SK-N-MC (cell line): Measurements from ENCODE around the gene HSPA1B.

Experiments used
- DNase-seq: peaks from one replicate; pipeline ENCODE4 v3.0.0-alpha.2; 2011; ENCODE audit warnings: low read depth, low spot score
- H3K27ac ChIP-seq: fragments of 200-600 bp; sonication (generic); 2 replicates; pipeline ENCODE4 v1.5.1; 2016; ENCODE audit warnings: mixed run types
- H3K36me3 ChIP-seq: fragments of 200-600 bp; sonication (generic); 2 replicates; pipeline ENCODE4 v1.6.1; 2017; ENCODE audit warnings: antibody characterized with exemption, low read length, mixed read lengths; ENCODE audit not compliant: insufficient read depth
- H3K4me3 ChIP-seq: fragments of 200-600 bp; sonication (generic); 2 replicates; pipeline ENCODE4 v1.5.1; 2016
- H3K9ac ChIP-seq: fragments of 200-600 bp; sonication (generic); 2 replicates; pipeline ENCODE4 v1.8.0; 2017; ENCODE audit warnings: mixed run types, mixed read lengths; ENCODE audit not compliant: insufficient read length
- H3K9me3 ChIP-seq: fragments of 200-600 bp; sonication (generic); 2 replicates; pipeline ENCODE4 v1.6.1; 2017; ENCODE audit warnings: low read depth, mild to moderate bottlenecking, antibody characterized with exemption, low read length, moderate library complexity, mixed read lengths
- EZH2 ChIP-seq: fragments of 200-600 bp; sonication (generic); IDR thresholded peaks from one replicate; pipeline ENCODE4 v1.6.1; 2017; ENCODE audit warnings: antibody characterized with exemption
- FOXP2 ChIP-seq: optimal IDR thresholded peaks from 2 replicates; pipeline ENCODE3; 2011; ENCODE audit warnings: mild to moderate bottlenecking, moderate library complexity; ENCODE audit not compliant: insufficient read depth; ENCODE audit errors: extremely low read length, control extremely low read depth
- POLR2AphosphoS5 ChIP-seq: IDR thresholded peaks from 2 replicates; pipeline ENCODE4 v1.6.1; 2012; ENCODE audit warnings: mild to moderate bottlenecking, low read depth, low read length, borderline replicate concordance

The HSPA1B gene

GRCh38 chr6:31827286-31828079, at the start of gene HSPA1B:
TSS of gene HSPA1B (plus strand) at chr6:31827738. CDS start at chr6:31827951, 213 bp downstream.
- peak; percentile 96 for DNase-seq
- H3K4me3 ChIP-seq = peak within 1 kb of the TSS; percentile 88
- peak within 1 kb of the TSS; percentile 98 for H3K27ac ChIP-seq
- TF ChIP-seq EZH2 = no peak
- TF ChIP-seq POLR2AphosphoS5 = peak; percentile 100
- TF ChIP-seq FOXP2 = peak; percentile 22
- H3K9me3 ChIP-seq = no peaks in the 10 kb centered on the region
- H3K9ac ChIP-seq = peak within 1 kb of the TSS; percentile 87
- H3K36me3 ChIP-seq = no peaks in the 10 kb centered on the region

- no peak for TF ChIP-seq EZH2
- no peak for TF ChIP-seq POLR2AphosphoS5
- TF ChIP-seq FOXP2 = no peak
- Histone ChIP-seq H3K4me3 (no peak overlapping the region), H3K36me3 (peaks cover 55% of the 10 kb centered on the region), H3K27ac (peak overlapping the region; percentile 46; the same call in 1 of the 2 replicates), H3K9ac (no peak overlapping the region), H3K9me3 (no peaks in the 10 kb centered on the region)
- DNase-seq = no peak
Observed at GRCh38 chr6:31778193-31778592, 49.3 kb upstream of the HSPA1B start.

DNA sequence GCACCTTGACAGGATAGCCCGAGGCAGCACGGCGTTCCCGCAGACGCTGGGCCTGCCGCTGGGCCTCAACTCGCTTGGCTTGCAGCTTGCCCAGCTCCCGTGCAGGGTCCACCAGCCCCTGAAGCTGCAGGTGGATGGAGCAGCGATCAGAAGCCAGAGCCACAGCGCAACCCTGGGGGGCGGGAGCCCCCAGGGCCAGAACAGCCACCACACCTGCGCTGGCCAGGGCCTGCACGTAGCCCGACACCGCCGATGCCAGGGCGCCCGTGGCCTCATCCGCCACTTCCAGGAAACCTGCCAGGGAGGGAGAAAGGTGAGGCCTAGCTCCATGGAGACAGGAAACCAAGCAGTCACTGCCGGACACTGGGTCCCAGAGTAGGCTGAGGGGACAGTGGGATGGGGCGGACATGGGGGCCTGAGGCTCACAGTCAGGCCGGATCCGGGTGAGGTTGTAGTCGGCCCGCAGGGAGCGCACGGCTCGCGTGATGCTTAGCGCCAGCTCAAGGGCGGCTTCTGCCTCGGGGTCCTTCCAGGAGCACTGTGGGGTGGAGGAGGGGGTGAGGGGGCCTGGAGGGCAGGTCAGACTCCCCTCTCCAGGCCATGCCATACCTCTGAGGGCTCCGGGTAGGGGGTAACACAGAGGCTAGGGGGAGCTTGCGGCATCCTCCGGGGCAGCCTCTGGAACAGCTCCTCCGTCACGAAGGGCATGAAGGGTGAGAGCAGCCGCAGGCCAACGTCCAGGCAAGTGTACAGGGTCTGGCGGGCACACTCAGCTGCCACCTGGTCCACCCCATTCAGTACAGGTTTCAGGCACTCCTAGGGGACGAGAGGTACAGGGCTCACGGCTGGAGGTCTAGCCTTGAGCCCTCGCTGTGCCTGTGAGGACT, 48.3 kb upstream of the HSPA1B start:
- no peaks in the 10 kb centered on the region for H3K9me3 ChIP-seq
- no peak for DNase-seq
- H3K36me3 ChIP-seq = peaks cover 64% of the 10 kb centered on the region
- no peak overlapping the region for H3K9ac ChIP-seq
- no peak for TF ChIP-seq FOXP2
- TF ChIP-seq POLR2AphosphoS5 = no peak
- H3K4me3 ChIP-seq = no peak overlapping the region
- no peak overlapping the region for H3K27ac ChIP-seq

- H3K36me3 ChIP-seq = peaks cover 70% of the 10 kb centered on the region
- TF ChIP-seq POLR2AphosphoS5 (no peak), FOXP2 (no peak), EZH2 (no peak)
Observed at GRCh38 chr6:31779908-31780307, 47.6 kb upstream of the HSPA1B start.

DNA sequence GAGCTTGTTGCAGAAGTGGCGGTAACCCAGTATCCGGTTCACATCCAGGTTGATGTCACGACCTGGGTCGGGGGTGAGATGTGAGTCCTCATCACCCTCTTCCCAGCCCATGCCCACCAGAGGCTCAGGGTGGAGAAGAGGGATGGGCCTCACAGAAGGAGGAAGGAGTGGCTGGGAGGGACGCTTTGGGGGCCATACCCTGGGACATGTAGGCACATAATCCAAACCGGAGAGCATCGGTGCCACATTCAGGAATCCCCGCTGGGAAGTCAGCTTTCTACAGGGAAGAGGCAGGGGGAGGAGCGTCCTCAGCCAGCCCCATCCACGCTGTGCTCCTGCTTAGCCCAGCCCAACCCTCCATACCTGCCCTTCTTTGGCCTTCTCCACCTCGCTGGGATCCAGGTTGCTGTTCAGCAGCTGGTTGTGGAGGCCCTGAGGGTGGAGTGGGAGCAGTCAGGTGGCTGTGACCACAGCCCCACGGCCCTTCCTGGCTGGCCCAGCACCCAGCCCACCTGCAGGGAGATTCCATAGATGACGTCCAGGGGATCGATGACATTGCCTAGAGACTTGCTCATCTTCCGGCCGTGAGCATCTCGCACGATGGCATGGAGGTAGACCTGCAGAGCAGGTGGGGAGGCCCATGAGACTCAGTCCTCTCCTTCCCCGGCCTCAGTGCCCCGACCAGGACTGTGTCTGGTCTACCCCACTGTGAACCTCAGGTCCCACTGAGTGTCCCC, 46.9 kb upstream of the HSPA1B start:
- DNase-seq = no peak
- H3K9ac ChIP-seq = no peak overlapping the region
- no peaks in the 10 kb centered on the region for H3K9me3 ChIP-seq
- no peak overlapping the region for H3K27ac ChIP-seq
- no peak overlapping the region for H3K4me3 ChIP-seq
- TF ChIP-seq EZH2 (no peak), FOXP2 (no peak), POLR2AphosphoS5 (no peak)
- H3K36me3 ChIP-seq = peaks cover 78% of the 10 kb centered on the region

More at GRCh38 chr6:31779908-31780307, 47.6 kb upstream of the HSPA1B start:
- no peak for DNase-seq
- no peaks in the 10 kb centered on the region for H3K9me3 ChIP-seq
- no peak overlapping the region for H3K27ac ChIP-seq
- H3K9ac ChIP-seq = no peak overlapping the region
- no peak overlapping the region for H3K4me3 ChIP-seq

- Histone ChIP-seq H3K27ac (no peak overlapping the region), H3K9me3 (no peaks in the 10 kb centered on the region), H3K9ac (no peak overlapping the region), H3K36me3 (peaks cover 83% of the 10 kb centered on the region), H3K4me3 (no peak overlapping the region)
- no peak for DNase-seq
- no peak for TF ChIP-seq FOXP2
- TF ChIP-seq POLR2AphosphoS5 = no peak
- TF ChIP-seq EZH2 = no peak
Observed at GRCh38 chr6:31781244-31782125, 46.1 kb upstream of the HSPA1B start.

GRCh38 chr6:31782126-31782855, 45.2 kb upstream of the HSPA1B start:
- Histone ChIP-seq H3K9me3 (no peaks in the 10 kb centered on the region), H3K9ac (no peak overlapping the region), H3K36me3 (peaks cover 85% of the 10 kb centered on the region), H3K4me3 (no peak overlapping the region), H3K27ac (no peak overlapping the region)
- DNase-seq = no peak
- TF ChIP-seq EZH2 (no peak), FOXP2 (no peak), POLR2AphosphoS5 (no peak)
